SK-N-SH treated with all-trans-retinoic acid at 6 μM for 48 hours (cell line): Measurements from ENCODE around the gene MNX1.

Experiments
- CSDC2 ChIP-seq: fragments of 250-450 bp; sonication (Bioruptor Pico); IDR thresholded peaks from 2 replicates; pipeline ENCODE4 v1.5.0; 2020; ENCODE audit warnings: mild to moderate bottlenecking, moderate library complexity
- ISL1 ChIP-seq: fragments of 250-450 bp; sonication (Bioruptor Pico); IDR thresholded peaks from 2 replicates; pipeline ENCODE4 v2.1.2; 2022; ENCODE audit warnings: mild to moderate bottlenecking, moderate library complexity
- PATZ1 ChIP-seq: fragments of 250-450 bp; sonication (Bioruptor Pico); IDR thresholded peaks from 2 replicates; pipeline ENCODE4 v1.8.0; 2020; ENCODE audit warnings: mild to moderate bottlenecking, moderate library complexity, borderline replicate concordance
- RARB ChIP-seq: fragments of 250-450 bp; sonication (Bioruptor Pico); IDR thresholded peaks from 2 replicates; pipeline ENCODE4 v1.8.0; 2021; ENCODE audit warnings: mild to moderate bottlenecking, moderate library complexity
- SNAI2 ChIP-seq: fragments of 250-450 bp; sonication (Bioruptor Pico); IDR thresholded peaks from 2 replicates; pipeline ENCODE4 v1.5.0; 2020; ENCODE audit warnings: mild to moderate bottlenecking, moderate library complexity
- TCF4 ChIP-seq: fragments of 250-450 bp; sonication (Bioruptor Pico); IDR thresholded peaks from 2 replicates; pipeline ENCODE4 v1.8.0; 2021; ENCODE audit warnings: mild to moderate bottlenecking, moderate library complexity, borderline replicate concordance
- ZFP3 ChIP-seq: fragments of 250-450 bp; sonication (Bioruptor Pico); IDR thresholded peaks from 2 replicates; pipeline ENCODE4 v1.5.0; 2020; ENCODE audit warnings: mild to moderate bottlenecking, moderate library complexity
- ZNF565 ChIP-seq: fragments of 450-650 bp; formaldehyde crosslinking; conservative IDR thresholded peaks from 2 replicates; pipeline ENCODE4 v1.5.0; 2020; ENCODE audit warnings: low read depth, mild to moderate bottlenecking, moderate library complexity
- ZNF70 ChIP-seq: fragments of 450-650 bp; formaldehyde crosslinking; IDR thresholded peaks from 2 replicates; pipeline ENCODE4 v1.5.0; 2020; ENCODE audit warnings: mild to moderate bottlenecking, moderate library complexity
- ZNF8 ChIP-seq: fragments of 450-650 bp; formaldehyde crosslinking; IDR thresholded peaks from 2 replicates; pipeline ENCODE4 v1.5.0; 2020; ENCODE audit warnings: mild to moderate bottlenecking, moderate library complexity

GRCh38 chr7:156969972-156970420, 40.5 kb downstream of the MNX1 start:
- TF ChIP-seq PATZ1 = no peak
- TF ChIP-seq CSDC2 = no peak
- TF ChIP-seq ZNF8 (CRISPR knock-in tag) = no peak
- TF ChIP-seq RARB (CRISPR knock-in tag) = no peak
- no peak for TF ChIP-seq ZNF70 (CRISPR knock-in tag)
- no peak for TF ChIP-seq ISL1 (CRISPR knock-in tag)
- no peak for TF ChIP-seq ZNF565 (CRISPR knock-in tag)
- no peak for TF ChIP-seq TCF4
- TF ChIP-seq SNAI2 (CRISPR knock-in tag) = no peak
- TF ChIP-seq ZFP3 (CRISPR knock-in tag) = no peak
